Progenitor cell of endocrine pancreas (in vitro differentiated cells): ENCODE measurements around the gene CDH2. TPM values are rescaled to one million over a fixed set of nuclear protein-coding genes. Genes with fewer than 3 reads are reported as not detected.
A peak's percentile ranks its signal among the peaks of the same experiment; 100 is the strongest.

Experiments used
- DNase-seq: peaks from one replicate; pipeline ENCODE4 v3.0.0; 2021; ENCODE audit warnings: low spot score; ENCODE audit not compliant: unreplicated experiment
- H3K27ac Mint-ChIP-seq: 2 replicates; pipeline ENCODE4 v1.8.0; 2021; ENCODE audit warnings: mild to moderate bottlenecking, moderate library complexity, mixed read lengths
- H3K27me3 Mint-ChIP-seq: 2 replicates; pipeline ENCODE4 v1.8.0; 2021; ENCODE audit warnings: mixed read lengths
- H3K36me3 Mint-ChIP-seq: 2 replicates; pipeline ENCODE4 v1.8.0; 2022; ENCODE audit warnings: mixed read lengths; ENCODE audit not compliant: insufficient read depth
- H3K4me1 Mint-ChIP-seq: 2 replicates; pipeline ENCODE4 v1.8.0; 2021; ENCODE audit warnings: low read depth, mixed read lengths
- H3K4me3 Mint-ChIP-seq: 2 replicates; pipeline ENCODE4 v1.8.0; 2021; ENCODE audit warnings: low read depth, mild to moderate bottlenecking, moderate library complexity, mixed read lengths
- H3K9me3 Mint-ChIP-seq: 2 replicates; pipeline ENCODE4 v1.8.0; 2021; ENCODE audit warnings: low read depth, mixed read lengths
- total RNA-seq: library from RNA; stranded (reverse); gene quantifications from 2 replicates; pipeline ENCODE4 v1.2.1, GENCODE V29; 2021
- TF ChIP-seq, protein P1 (sequence below): fragments of 200-600 bp; sonication (generic); IDR thresholded peaks from one replicate; pipeline ENCODE4 v1.5.0; 2021; ENCODE audit warnings: antibody characterized with exemption, mild to moderate bottlenecking; ENCODE audit not compliant: unreplicated experiment

CDH2 gene
- total RNA-seq, 1 donor from 2014 or later: 197 TPM

DNA sequence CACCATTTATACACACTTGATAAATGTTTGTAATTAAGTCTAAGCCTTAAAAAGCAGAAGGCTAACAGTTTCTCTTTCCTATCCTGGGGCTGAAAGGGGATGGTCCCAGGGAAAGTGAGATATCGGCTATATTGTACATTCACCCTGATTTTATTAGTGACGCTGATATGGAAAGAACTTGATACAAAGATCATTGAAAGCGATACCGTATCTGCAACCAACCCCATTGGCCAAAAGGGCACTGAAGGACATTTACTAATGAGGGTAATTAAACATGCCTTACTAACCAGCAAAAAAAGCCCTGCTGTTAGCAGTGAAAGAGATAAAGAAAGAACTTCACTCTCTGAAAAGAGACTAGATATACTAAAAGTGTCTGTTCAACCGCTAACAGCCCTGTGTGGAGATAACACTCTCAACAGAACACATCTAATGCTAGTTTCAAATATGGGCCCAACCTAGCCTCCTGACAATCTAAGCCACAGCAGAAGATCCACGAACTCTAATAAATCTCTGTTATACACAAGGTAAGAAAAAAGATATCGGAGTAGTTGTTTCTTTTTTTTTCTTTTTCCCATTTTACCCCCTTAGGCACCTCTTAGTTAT is 200.0 kb downstream of the CDH2 start:
- peaks cover 45% of the 10 kb centered on the region for H3K36me3 Mint-ChIP-seq

DNA sequence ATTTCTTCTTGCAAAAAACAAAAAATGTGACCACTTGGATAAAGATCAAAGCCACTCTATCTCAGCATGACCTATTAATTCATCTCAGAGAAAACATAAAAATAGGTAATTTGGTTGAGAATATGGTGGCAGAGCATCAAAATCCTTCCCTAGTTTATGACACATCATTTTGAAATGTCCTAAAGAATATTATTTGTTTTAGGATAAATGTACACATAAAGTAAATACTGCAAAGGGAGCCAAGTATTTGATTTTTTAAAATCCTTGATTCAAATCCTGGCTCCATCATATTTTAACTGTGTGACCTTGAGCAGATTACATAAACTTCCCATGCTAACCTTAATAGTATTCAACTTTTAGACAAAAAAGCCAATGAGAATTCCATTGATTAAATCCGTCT is 206.6 kb downstream of the CDH2 start:
- H3K4me3 Mint-ChIP-seq: no peak overlapping the region
- TF ChIP-seq, protein P1, sequence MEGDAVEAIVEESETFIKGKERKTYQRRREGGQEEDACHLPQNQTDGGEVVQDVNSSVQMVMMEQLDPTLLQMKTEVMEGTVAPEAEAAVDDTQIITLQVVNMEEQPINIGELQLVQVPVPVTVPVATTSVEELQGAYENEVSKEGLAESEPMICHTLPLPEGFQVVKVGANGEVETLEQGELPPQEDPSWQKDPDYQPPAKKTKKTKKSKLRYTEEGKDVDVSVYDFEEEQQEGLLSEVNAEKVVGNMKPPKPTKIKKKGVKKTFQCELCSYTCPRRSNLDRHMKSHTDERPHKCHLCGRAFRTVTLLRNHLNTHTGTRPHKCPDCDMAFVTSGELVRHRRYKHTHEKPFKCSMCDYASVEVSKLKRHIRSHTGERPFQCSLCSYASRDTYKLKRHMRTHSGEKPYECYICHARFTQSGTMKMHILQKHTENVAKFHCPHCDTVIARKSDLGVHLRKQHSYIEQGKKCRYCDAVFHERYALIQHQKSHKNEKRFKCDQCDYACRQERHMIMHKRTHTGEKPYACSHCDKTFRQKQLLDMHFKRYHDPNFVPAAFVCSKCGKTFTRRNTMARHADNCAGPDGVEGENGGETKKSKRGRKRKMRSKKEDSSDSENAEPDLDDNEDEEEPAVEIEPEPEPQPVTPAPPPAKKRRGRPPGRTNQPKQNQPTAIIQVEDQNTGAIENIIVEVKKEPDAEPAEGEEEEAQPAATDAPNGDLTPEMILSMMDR: no peak
- peaks cover 3% of the 10 kb centered on the region for H3K9me3 Mint-ChIP-seq
- H3K4me1 Mint-ChIP-seq: peaks cover 22% of the 10 kb centered on the region
- H3K36me3 Mint-ChIP-seq: peaks cover 33% of the 10 kb centered on the region
- H3K27me3 Mint-ChIP-seq: no peaks in the 10 kb centered on the region
- no peak overlapping the region for H3K27ac Mint-ChIP-seq
- no peak for DNase-seq

More for the DNA sequence above, 200.0 kb downstream of the CDH2 start:
- Mint-ChIP-seq H3K4me3 (no peak overlapping the region), H3K27me3 (no peaks in the 10 kb centered on the region), H3K9me3 (no peaks in the 10 kb centered on the region), H3K4me1 (peaks cover 12% of the 10 kb centered on the region), H3K27ac (peak overlapping the region; percentile 35)
- DNase-seq: no peak
- TF ChIP-seq, protein P1: no peak

DNA sequence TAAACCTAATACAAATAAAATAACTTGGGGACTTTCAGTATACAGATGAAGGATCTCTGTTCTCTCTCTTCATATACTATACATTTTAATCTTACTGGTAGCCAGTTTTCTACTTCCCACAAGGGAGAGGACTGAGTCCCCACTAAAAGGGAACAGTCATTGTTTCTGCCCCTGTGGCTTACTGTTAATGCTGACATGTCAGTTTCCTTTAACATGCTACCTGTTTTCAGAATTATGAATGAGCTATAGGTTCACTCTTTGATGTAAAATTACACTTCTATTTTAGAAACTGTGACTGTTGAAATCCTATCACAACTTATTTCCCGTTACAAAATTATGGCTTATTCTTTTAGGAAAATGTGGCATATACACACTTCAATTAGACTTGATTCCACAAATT is 207.7 kb downstream of the CDH2 start:
- peaks cover 39% of the 10 kb centered on the region for H3K36me3 Mint-ChIP-seq
- H3K4me1 Mint-ChIP-seq: peaks cover 24% of the 10 kb centered on the region
- TF ChIP-seq, protein P1: no peak
- peaks cover 7% of the 10 kb centered on the region for H3K9me3 Mint-ChIP-seq
- no peak overlapping the region for H3K4me3 Mint-ChIP-seq
- H3K27ac Mint-ChIP-seq: peak overlapping the region; percentile 78
- DNase-seq: no peak
- no peaks in the 10 kb centered on the region for H3K27me3 Mint-ChIP-seq

DNA sequence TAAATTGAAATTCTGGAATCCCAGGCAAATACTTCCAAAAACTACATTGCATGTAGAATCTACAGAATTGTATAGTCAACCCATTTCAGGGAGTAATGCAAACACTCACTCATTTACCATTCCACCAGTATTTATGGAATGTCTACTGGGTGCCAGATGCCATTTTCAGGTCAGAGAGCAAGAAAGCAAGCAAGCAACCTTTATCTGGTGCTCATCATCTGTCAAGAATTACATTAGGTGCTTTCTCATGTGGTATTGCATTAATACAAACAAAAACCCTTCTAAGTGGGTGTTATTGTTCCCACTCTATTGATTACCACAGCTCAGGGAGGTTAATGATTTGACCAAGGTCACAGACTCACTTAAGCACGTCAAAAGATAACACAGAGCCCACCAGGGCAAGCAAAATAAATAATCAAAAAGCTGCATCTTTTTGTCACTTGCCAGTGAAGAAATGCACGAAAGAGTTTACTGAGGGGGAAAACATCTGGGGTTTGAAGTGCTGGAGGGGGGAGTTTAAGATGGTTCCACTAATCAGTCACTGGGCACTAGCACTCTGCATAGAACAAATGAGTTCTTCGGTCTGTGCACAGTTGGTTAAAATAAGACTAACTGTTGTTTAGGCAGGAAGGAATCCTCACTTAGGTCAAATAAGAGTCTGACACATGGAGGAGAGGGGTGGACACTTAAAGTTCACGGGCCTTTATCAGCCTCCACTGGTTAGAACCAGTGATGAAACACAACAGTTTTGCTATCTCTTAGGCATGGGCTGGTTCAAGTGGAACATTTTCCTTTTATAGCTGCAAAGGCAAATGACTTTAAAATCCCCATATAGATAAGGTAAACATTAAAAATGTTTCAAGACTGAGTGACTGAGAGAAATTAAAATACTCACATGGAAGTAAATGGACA is 208.8 kb downstream of the CDH2 start:
- H3K27me3 Mint-ChIP-seq: no peaks in the 10 kb centered on the region
- H3K9me3 Mint-ChIP-seq: peaks cover 7% of the 10 kb centered on the region
- DNase-seq: no peak
- peak overlapping the region; percentile 78 for H3K27ac Mint-ChIP-seq
- no peak overlapping the region for H3K4me3 Mint-ChIP-seq
- TF ChIP-seq, protein P1: no peak
- peaks cover 38% of the 10 kb centered on the region for H3K36me3 Mint-ChIP-seq
- peaks cover 25% of the 10 kb centered on the region for H3K4me1 Mint-ChIP-seq

DNA sequence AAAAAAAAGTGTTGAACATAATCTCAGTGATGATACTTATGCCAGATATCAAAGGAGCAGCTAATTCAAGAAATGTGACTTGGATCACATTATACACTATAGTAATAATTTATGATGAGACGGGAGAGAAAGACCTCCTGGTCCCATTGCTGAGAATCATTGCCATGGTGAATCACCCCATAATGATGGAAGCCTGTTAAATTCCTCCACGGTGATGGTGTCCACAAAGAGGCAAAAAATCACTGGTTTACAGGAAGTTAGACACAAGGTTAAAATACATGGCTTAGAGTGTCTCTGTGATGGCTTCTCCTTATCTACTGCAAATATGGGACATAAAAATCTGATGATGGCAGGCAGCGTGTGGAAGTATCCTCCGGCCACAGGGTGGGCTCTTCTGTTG is 210.0 kb downstream of the CDH2 start:
- Mint-ChIP-seq H3K36me3 (peaks cover 42% of the 10 kb centered on the region), H3K27ac (peak overlapping the region; percentile 27), H3K9me3 (peaks cover 7% of the 10 kb centered on the region), H3K4me3 (no peak overlapping the region), H3K4me1 (peaks cover 25% of the 10 kb centered on the region), H3K27me3 (no peaks in the 10 kb centered on the region)
- no peak for DNase-seq
- TF ChIP-seq, protein P1: no peak
